HepG2 (cell line): ENCODE data around the gene SERHL2. TPM values are rescaled to one million over a fixed set of nuclear protein-coding genes. Genes with fewer than 3 reads are reported as not detected.

ENCODE experiments used
- CREB3 ChIP-seq: sonication (generic); formaldehyde crosslinking; IDR thresholded peaks from 2 replicates; pipeline ENCODE4 v1.5.0; 2020; ENCODE audit warnings: missing genetic modification reagents
- GATAD2A ChIP-seq: IDR thresholded peaks from 2 replicates; pipeline ENCODE4 v1.6.1; 2016
- HNF1B ChIP-seq: sonication (generic); formaldehyde crosslinking; IDR thresholded peaks from 2 replicates; pipeline ENCODE4 v1.5.1; 2020; ENCODE audit warnings: mild to moderate bottlenecking, moderate library complexity, missing genetic modification reagents
- KLF16 ChIP-seq, 2 experiments: sonication (generic) in 1 of 2; formaldehyde crosslinking in 1 of 2; IDR thresholded peaks; 2 replicates each; pipeline versions ENCODE4 v1.6.1 to v1.8.0; 2016 to 2023; ENCODE audit warnings: missing genetic modification reagents in 2 of 2, missing compliant biosample characterization in 1 of 2
- NFYB ChIP-seq: sonication (generic); formaldehyde crosslinking; IDR thresholded peaks from 2 replicates; pipeline ENCODE4 v1.4.0; 2020; ENCODE audit warnings: missing genetic modification reagents
- NR2C2 ChIP-seq: sonication (generic); formaldehyde crosslinking; IDR thresholded peaks from 2 replicates; pipeline ENCODE4 v1.4.0; 2020; ENCODE audit warnings: missing genetic modification reagents, mild to moderate bottlenecking, moderate library complexity, borderline replicate concordance
- POLR2G ChIP-seq: fragments of 200-400 bp; formaldehyde crosslinking; IDR thresholded peaks from 2 replicates; pipeline ENCODE4 v1.6.1; 2018; ENCODE audit warnings: mild to moderate bottlenecking, low read depth, low read length, moderate library complexity
- SMAD1 ChIP-seq: sonication (generic); formaldehyde crosslinking; IDR thresholded peaks from 2 replicates; pipeline ENCODE4 v1.4.0; 2020; ENCODE audit warnings: missing genetic modification reagents, low read depth, mild to moderate bottlenecking, borderline replicate concordance
- ZBTB7B ChIP-seq: sonication (generic); formaldehyde crosslinking; IDR thresholded peaks from 2 replicates; pipeline ENCODE4 v1.4.0; 2020; ENCODE audit warnings: missing genetic modification reagents
- ZFP1 ChIP-seq: IDR thresholded peaks from 2 replicates; pipeline ENCODE4 v1.6.1; 2016
- ZNF281 ChIP-seq: sonication (generic); formaldehyde crosslinking; IDR thresholded peaks from 2 replicates; pipeline ENCODE4 v1.4.0; 2020; ENCODE audit warnings: missing genetic modification reagents, borderline replicate concordance
- ZNF670 ChIP-seq: sonication (generic); formaldehyde crosslinking; IDR thresholded peaks from 2 replicates; pipeline ENCODE4 v1.8.0; 2022; ENCODE audit warnings: mild to moderate bottlenecking, missing genetic modification reagents, borderline replicate concordance
- ZNF768 ChIP-seq: sonication (generic); formaldehyde crosslinking; IDR thresholded peaks from 2 replicates; pipeline ENCODE4 v1.4.0; 2020; ENCODE audit warnings: missing genetic modification reagents
- polyA plus RNA-seq, 8 experiments: library from polyadenylated mRNA; depleted of rRNA in 3 of 8; stranded (reverse) in 7 of 8; unstranded in 1 of 8; fragments of >200 nt; fragmentation: Illumina TruSeq in 4 of 8; extraction: Trizol in 4 of 8; gene quantifications; 2 replicates each; pipeline versions ENCODE4 v1.2.1 to v1.2.3, GENCODE V29; 2011 to 2016; ENCODE audit warnings: low read depth in 4 of 8, missing spikeins in 1 of 8, mixed read lengths in 1 of 8; ENCODE audit not compliant: insufficient read depth in 1 of 8
- total RNA-seq, 5 experiments: library from RNA; depleted of rRNA; stranded (reverse); fragments of >200 nt; fragmentation: Illumina TruSeq; extraction: Trizol; gene quantifications; 2 replicates each; pipeline ENCODE4 v1.2.3, GENCODE V29; 2016; ENCODE audit warnings: low read depth in 1 of 5
- TF ChIP-seq, protein P1 (sequence below): sonication (generic); formaldehyde crosslinking; IDR thresholded peaks from 2 replicates; pipeline ENCODE4 v1.4.0; 2020; ENCODE audit warnings: missing genetic modification reagents; ENCODE audit errors: not compliant biosample characterization

The SERHL2 gene
- total and polyA plus RNA-seq, 2 of the 13 experiments (the other 11 are each of a cell fraction or from before 2014, with no cell fraction given): 1.0 to 1.8 TPM

- 0 out of 2 replicates have a peak, but pooled peaks have one; percentile 20 for TF ChIP-seq NR2C2 (CRISPR knock-in tag)
- no peak for TF ChIP-seq CREB3 (CRISPR knock-in tag)
- TF ChIP-seq SMAD1 (CRISPR knock-in tag): 0 out of 2 replicates have a peak, but pooled peaks have one; percentile 57
- TF ChIP-seq ZNF768: 0 out of 2 replicates have a peak, but pooled peaks have one; percentile 41
- TF ChIP-seq ZNF670 (CRISPR knock-in tag): no peak
- TF ChIP-seq HNF1B (CRISPR knock-in tag): 0 out of 2 replicates have a peak, but pooled peaks have one; percentile 18
- TF ChIP-seq GATAD2A (CRISPR knock-in tag): peak; percentile 38; the same call in 1 of the 2 replicates
- TF ChIP-seq POLR2G: 0 out of 2 replicates have a peak, but pooled peaks have one; percentile 54
- TF ChIP-seq, protein P1, sequence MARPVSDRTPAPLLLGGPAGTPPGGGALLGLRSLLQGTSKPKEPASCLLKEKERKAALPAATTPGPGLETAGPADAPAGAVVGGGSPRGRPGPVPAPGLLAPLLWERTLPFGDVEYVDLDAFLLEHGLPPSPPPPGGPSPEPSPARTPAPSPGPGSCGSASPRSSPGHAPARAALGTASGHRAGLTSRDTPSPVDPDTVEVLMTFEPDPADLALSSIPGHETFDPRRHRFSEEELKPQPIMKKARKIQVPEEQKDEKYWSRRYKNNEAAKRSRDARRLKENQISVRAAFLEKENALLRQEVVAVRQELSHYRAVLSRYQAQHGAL (CRISPR knock-in tag): no peak
- no peak for TF ChIP-seq NFYB (CRISPR knock-in tag)
- 0 out of 2 replicates have a peak, but pooled peaks have one; percentile 36 for TF ChIP-seq ZBTB7B (CRISPR knock-in tag)
- no peak for TF ChIP-seq ZFP1 (CRISPR knock-in tag)
- 0 out of 4 replicates have a peak, but pooled peaks of 1 of the 2 experiments have one; percentile 21 for TF ChIP-seq KLF16 (CRISPR knock-in tag; IDR thresholded peaks at IDR 0.05)
- peak; percentile 81 for TF ChIP-seq ZNF281 (CRISPR knock-in tag)
Observed at GRCh38 chr22:42562279-42562678, 8.5 kb downstream of the SERHL2 start (continued).
